ENCODE data around the gene PTPN6.

DNA sequence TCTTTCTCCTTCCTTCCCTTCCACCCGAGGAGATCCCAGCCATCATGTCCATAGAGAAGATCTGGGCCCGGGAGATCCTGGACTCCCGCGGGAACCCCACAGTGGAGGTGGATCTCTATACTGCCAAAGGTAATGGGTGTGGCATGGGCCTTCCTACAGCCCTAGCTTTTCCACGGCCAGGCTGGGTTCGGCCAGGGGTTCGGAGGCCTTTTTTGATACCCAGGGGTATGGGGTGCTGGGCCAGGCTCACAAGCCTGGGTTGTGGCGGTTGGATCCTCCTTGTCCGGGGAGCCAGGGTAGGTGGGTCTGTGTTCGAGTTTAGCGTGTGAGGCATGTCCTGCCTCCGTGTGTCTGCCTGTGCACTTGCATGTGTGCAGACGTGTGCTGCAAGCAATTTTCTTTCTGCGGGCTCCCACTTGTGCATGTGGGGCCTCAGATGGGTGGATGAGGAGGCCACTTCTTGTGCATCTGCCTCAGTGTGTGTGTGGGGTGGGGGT is 35.3 kb upstream of the PTPN6 start:
- no peak for TF ChIP-seq POLR2A (IDR thresholded peaks at IDR 0.05)
- TF ChIP-seq, protein P1, sequence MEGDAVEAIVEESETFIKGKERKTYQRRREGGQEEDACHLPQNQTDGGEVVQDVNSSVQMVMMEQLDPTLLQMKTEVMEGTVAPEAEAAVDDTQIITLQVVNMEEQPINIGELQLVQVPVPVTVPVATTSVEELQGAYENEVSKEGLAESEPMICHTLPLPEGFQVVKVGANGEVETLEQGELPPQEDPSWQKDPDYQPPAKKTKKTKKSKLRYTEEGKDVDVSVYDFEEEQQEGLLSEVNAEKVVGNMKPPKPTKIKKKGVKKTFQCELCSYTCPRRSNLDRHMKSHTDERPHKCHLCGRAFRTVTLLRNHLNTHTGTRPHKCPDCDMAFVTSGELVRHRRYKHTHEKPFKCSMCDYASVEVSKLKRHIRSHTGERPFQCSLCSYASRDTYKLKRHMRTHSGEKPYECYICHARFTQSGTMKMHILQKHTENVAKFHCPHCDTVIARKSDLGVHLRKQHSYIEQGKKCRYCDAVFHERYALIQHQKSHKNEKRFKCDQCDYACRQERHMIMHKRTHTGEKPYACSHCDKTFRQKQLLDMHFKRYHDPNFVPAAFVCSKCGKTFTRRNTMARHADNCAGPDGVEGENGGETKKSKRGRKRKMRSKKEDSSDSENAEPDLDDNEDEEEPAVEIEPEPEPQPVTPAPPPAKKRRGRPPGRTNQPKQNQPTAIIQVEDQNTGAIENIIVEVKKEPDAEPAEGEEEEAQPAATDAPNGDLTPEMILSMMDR (IDR thresholded peaks at IDR 0.05), result no peak

All from lower leg skin (tissue), 3 donors.